Thoracic aorta (tissue), 2 donors: ENCODE results near the gene ZMYND11. TPM values are rescaled to one million over a fixed set of nuclear protein-coding genes. Genes with fewer than 3 reads are reported as not detected.

Experiments
- ATAC-seq: fragments of 150-250 bp; one replicate; pipeline ENCODE4 v1.8.0; 2017; ENCODE audit warnings: low read depth; ENCODE audit not compliant: insufficient number of reproducible peaks, low FRiP score
- DNase-seq: peaks from one replicate; pipeline ENCODE4 v3.0.0-alpha.2; 2020; ENCODE audit warnings: low spot score
- H3K27ac ChIP-seq, 2 donors: fragments of 200-600 bp; sonication (generic); 1 replicate in 1 of 2; 2 replicates in 1 of 2; pipeline ENCODE4 v1.5.1; 2016; ENCODE audit warnings: mild to moderate bottlenecking in 2 of 2, moderate library complexity in 2 of 2
- H3K27me3 ChIP-seq: fragments of 200-600 bp; sonication (generic); replicated peaks from 2 replicates; pipeline ENCODE4 v1.6.0; 2016; ENCODE audit warnings: mild to moderate bottlenecking; ENCODE audit not compliant: insufficient read depth
- H3K36me3 ChIP-seq: fragments of 200-600 bp; sonication (generic); one replicate; pipeline ENCODE4 v1.5.1; 2016
- H3K4me1 ChIP-seq, 2 donors: fragments of 200-600 bp; sonication (generic); 1 replicate in 1 of 2; 2 replicates in 1 of 2; pipeline versions ENCODE4 v1.5.1 to v1.6.0; 2016; ENCODE audit warnings: low read depth in 2 of 2, mild to moderate bottlenecking in 1 of 2; ENCODE audit not compliant: control insufficient read depth in 1 of 2
- H3K4me3 ChIP-seq: fragments of 200-600 bp; sonication (generic); 2 replicates; pipeline ENCODE4 v1.5.1; 2016; ENCODE audit warnings: mild to moderate bottlenecking
- H3K9me3 ChIP-seq: fragments of 200-600 bp; sonication (generic); 2 replicates; pipeline ENCODE4 v1.5.1; 2016
- CTCF ChIP-seq: fragments of 200-600 bp; sonication (generic); IDR thresholded peaks from one replicate; pipeline ENCODE4 v1.5.1; 2019; ENCODE audit warnings: antibody characterized with exemption
- total RNA-seq, 2 donors: library from RNA; depleted of rRNA; stranded (reverse); fragments of >200 nt; gene quantifications; one replicate each; pipeline versions ENCODE4 v1.1.0 to v1.2.3, GENCODE V29; 2016

Gene ZMYND11
- total RNA-seq, 2 donors from 2014 or later, result 56.9 to 103 TPM

DNA sequence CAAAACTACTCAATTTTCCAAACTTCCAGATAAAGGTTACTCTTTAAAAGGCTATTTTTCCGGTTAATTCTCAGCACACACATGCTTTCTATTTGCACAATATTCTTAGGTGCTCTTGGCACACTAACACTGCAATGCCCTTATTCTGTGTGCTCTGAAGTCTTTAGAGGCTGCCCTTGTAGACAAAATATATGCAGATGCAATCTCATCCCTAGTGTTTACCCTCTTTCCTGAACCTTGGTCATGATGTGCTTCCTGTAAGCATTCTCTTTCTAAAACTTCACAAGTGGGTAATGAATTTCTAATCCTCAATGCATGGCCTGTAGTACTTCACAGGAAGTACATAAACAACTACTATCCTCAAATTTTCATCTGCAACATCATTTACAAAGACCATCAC lies 45.1 kb upstream of the ZMYND11 start:
- Histone ChIP-seq H3K4me1 (no peaks in the 10 kb centered on the region), H3K27ac (no peak overlapping the region), H3K9me3 (no peaks in the 10 kb centered on the region), H3K36me3 (no peaks in the 10 kb centered on the region), H3K4me3 (no peak overlapping the region), H3K27me3 (no peaks in the 10 kb centered on the region)
- ATAC-seq (no peak), DNase-seq (no peak)
- TF ChIP-seq CTCF, result no peak

GRCh38 chr10:91313-91712 lies 43.9 kb upstream of the ZMYND11 start:
- Histone ChIP-seq H3K9me3 (peaks cover 6% of the 10 kb centered on the region), H3K4me3 (no peak overlapping the region), H3K4me1 (no peaks in the 10 kb centered on the region), H3K27me3 (no peaks in the 10 kb centered on the region), H3K27ac (no peak overlapping the region), H3K36me3 (no peaks in the 10 kb centered on the region)
- ATAC-seq (no peak), DNase-seq (no peak)
- TF ChIP-seq CTCF, result no peak

DNA sequence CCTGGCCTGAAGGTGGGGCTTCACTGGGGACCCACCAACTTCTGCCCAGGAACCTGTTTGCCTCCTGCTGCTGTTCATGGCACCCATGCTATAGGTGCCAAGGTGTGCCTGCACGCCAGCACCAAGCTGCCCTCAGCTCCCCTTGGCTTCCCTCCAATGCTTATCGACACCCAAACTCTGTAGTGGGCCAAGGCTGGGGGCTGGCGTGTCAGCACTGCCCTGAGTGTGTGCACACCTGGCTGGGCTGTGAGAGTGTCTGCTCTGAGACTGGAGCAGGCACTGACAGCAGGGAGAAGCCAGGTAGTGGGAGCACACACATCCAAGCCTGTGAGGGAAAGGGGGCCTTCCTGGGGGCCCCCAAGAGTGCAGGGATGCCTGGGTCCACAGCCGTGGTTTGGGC lies 43.1 kb upstream of the ZMYND11 start:
- H3K9me3 ChIP-seq, result peaks cover 6% of the 10 kb centered on the region
- no peaks in the 10 kb centered on the region for H3K4me1 ChIP-seq
- H3K27ac ChIP-seq, result no peak overlapping the region
- DNase-seq (no peak), ATAC-seq (no peak)
- no peak for TF ChIP-seq CTCF
- H3K36me3 ChIP-seq, result no peaks in the 10 kb centered on the region
- H3K27me3 ChIP-seq, result no peaks in the 10 kb centered on the region
- H3K4me3 ChIP-seq, result no peak overlapping the region

GRCh38 chr10:92846-93245 lies 42.4 kb upstream of the ZMYND11 start:
- ATAC-seq (no peak), DNase-seq (no peak)
- Histone ChIP-seq H3K4me3 (no peak overlapping the region), H3K27me3 (no peaks in the 10 kb centered on the region), H3K27ac (no peak overlapping the region), H3K4me1 (no peaks in the 10 kb centered on the region), H3K36me3 (no peaks in the 10 kb centered on the region), H3K9me3 (peaks cover 6% of the 10 kb centered on the region)
- no peak for TF ChIP-seq CTCF

DNA sequence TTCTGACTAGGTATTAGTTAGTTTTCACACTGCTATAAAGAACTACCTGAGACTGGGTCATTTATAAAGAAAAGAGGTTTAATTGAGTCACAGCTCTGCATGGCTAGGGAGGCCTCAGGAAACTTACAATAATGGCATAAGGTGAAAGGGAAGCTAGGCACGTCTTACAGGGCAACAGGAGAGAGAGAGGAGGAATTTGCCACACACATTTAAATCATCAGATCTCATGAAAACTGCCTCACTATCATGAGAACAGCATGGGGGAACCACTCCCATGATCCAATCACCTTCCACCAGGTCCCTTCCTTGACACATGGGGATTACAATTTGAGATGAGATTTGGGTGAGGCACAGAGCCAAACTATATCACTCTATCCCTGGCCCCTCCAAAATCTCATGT lies 40.6 kb upstream of the ZMYND11 start:
- H3K27ac ChIP-seq, result no peak overlapping the region
- H3K9me3 ChIP-seq, result peaks cover 6% of the 10 kb centered on the region
- no peaks in the 10 kb centered on the region for H3K27me3 ChIP-seq
- TF ChIP-seq CTCF, result no peak
- no peaks in the 10 kb centered on the region for H3K4me1 ChIP-seq
- DNase-seq, result no peak
- H3K4me3 ChIP-seq, result no peak overlapping the region
- ATAC-seq, result no peak
- no peaks in the 10 kb centered on the region for H3K36me3 ChIP-seq
